Measurements from ENCODE around the gene TFF3.

Gene TFF3

GRCh38 chr21:42288962-42289361 is 26.2 kb downstream of the TFF3 start:
- no peaks in the 10 kb centered on the region for H3K36me3 ChIP-seq (replicated peaks; ENCODE audit: insufficient read depth, low read length)
- no peaks in the 10 kb centered on the region for H3K4me1 ChIP-seq (ENCODE audit: low read length)
- no peak overlapping the region for H2AFZ ChIP-seq (ENCODE audit: low read length)
- no peak overlapping the region for H3K27ac ChIP-seq (ENCODE audit: low read length)
- H3K4me2 ChIP-seq (ENCODE audit: low read depth, low read length) = no peak overlapping the region
- H4K20me1 ChIP-seq (ENCODE audit: insufficient read depth, low read length) = no peaks in the 10 kb centered on the region
- H3F3A ChIP-seq (ENCODE audit: insufficient read depth, low read length) = no peaks in the 10 kb centered on the region
- H3K79me2 ChIP-seq (ENCODE audit: low read length) = no peaks in the 10 kb centered on the region
- no peak overlapping the region for H3K4me3 ChIP-seq (ENCODE audit: low read length)
- no peak overlapping the region for H3K9ac ChIP-seq (ENCODE audit: low read length)
- peaks cover 69% of the 10 kb centered on the region for H3K27me3 ChIP-seq (replicated peaks; ENCODE audit: insufficient read depth, low read length)
- TF ChIP-seq CTCF (IDR thresholded peaks at IDR 0.05; ENCODE audit: low read length) (no peak), EZH2 (optimal IDR thresholded peaks at IDR 0.05; ENCODE audit: low read depth, low read length) (no peak), EZH2phosphoT487 (IDR thresholded peaks at IDR 0.05; ENCODE audit: low read length) (no peak)
- no peaks in the 10 kb centered on the region for H3K9me3 ChIP-seq (replicated peaks; ENCODE audit: insufficient read depth, low read length)
- no peak for DNase-seq
- H3K9me2 ChIP-seq (replicated peaks; ENCODE audit: insufficient read depth, low read length) = no peaks in the 10 kb centered on the region

- Histone ChIP-seq H3K36me3 (replicated peaks; ENCODE audit: insufficient read depth, low read length) (no peaks in the 10 kb centered on the region), H3K79me2 (ENCODE audit: low read length) (no peaks in the 10 kb centered on the region), H3K9me2 (replicated peaks; ENCODE audit: insufficient read depth, low read length) (no peaks in the 10 kb centered on the region), H4K20me1 (ENCODE audit: insufficient read depth, low read length) (no peaks in the 10 kb centered on the region), H3K9ac (ENCODE audit: low read length) (no peak overlapping the region), H3K27ac (ENCODE audit: low read length) (no peak overlapping the region), H2AFZ (ENCODE audit: low read length) (no peak overlapping the region), H3K4me3 (ENCODE audit: low read length) (no peak overlapping the region), H3K4me2 (ENCODE audit: low read depth, low read length) (no peak overlapping the region), H3K4me1 (ENCODE audit: low read length) (no peaks in the 10 kb centered on the region), H3F3A (ENCODE audit: insufficient read depth, low read length) (no peaks in the 10 kb centered on the region), H3K27me3 (replicated peaks; ENCODE audit: insufficient read depth, low read length) (peaks cover 79% of the 10 kb centered on the region), H3K9me3 (replicated peaks; ENCODE audit: insufficient read depth, low read length) (no peaks in the 10 kb centered on the region)
- no peak for DNase-seq
- TF ChIP-seq CTCF (IDR thresholded peaks at IDR 0.05; ENCODE audit: low read length) (no peak), EZH2 (optimal IDR thresholded peaks at IDR 0.05; ENCODE audit: low read depth, low read length) (no peak), EZH2phosphoT487 (IDR thresholded peaks at IDR 0.05; ENCODE audit: low read length) (no peak)
These were observed 27.8 kb downstream of the TFF3 start for GRCh38 chr21:42287193-42288083.

- Histone ChIP-seq H3K79me2 (ENCODE audit: low read length) (no peaks in the 10 kb centered on the region), H3K9me2 (replicated peaks; ENCODE audit: insufficient read depth, low read length) (no peaks in the 10 kb centered on the region), H3K4me2 (ENCODE audit: low read depth, low read length) (no peak overlapping the region), H3K4me1 (ENCODE audit: low read length) (no peaks in the 10 kb centered on the region), H3K4me3 (ENCODE audit: low read length) (no peak overlapping the region), H3K9ac (ENCODE audit: low read length) (no peak overlapping the region), H4K20me1 (ENCODE audit: insufficient read depth, low read length) (no peaks in the 10 kb centered on the region), H3K9me3 (replicated peaks; ENCODE audit: insufficient read depth, low read length) (no peaks in the 10 kb centered on the region), H2AFZ (ENCODE audit: low read length) (no peak overlapping the region), H3K27ac (ENCODE audit: low read length) (no peak overlapping the region), H3K27me3 (replicated peaks; ENCODE audit: insufficient read depth, low read length) (peaks cover 86% of the 10 kb centered on the region), H3K36me3 (replicated peaks; ENCODE audit: insufficient read depth, low read length) (no peaks in the 10 kb centered on the region), H3F3A (ENCODE audit: insufficient read depth, low read length) (no peaks in the 10 kb centered on the region)
- DNase-seq = no peak
- no peak for TF ChIP-seq EZH2phosphoT487 (IDR thresholded peaks at IDR 0.05; ENCODE audit: low read length)
- no peak for TF ChIP-seq CTCF (IDR thresholded peaks at IDR 0.05; ENCODE audit: low read length)
- TF ChIP-seq EZH2 (optimal IDR thresholded peaks at IDR 0.05; ENCODE audit: low read depth, low read length) = no peak
These were observed 28.8 kb downstream of the TFF3 start for GRCh38 chr21:42286416-42286815.

All from MM.1S (cell line).